Measurements from ENCODE around the gene ZSWIM1. TPM values are rescaled to one million over a fixed set of nuclear protein-coding genes. Genes with fewer than 3 reads are reported as not detected.

Gene ZSWIM1
- total and polyA plus RNA-seq, 4 donors, result 2.9 to 8.2 (median 4.3) TPM

GRCh38 chr20:45850238-45850637 is 30.8 kb upstream of the ZSWIM1 start:
- Histone ChIP-seq H3K27ac (ENCODE audit: low read depth in 1 of 2, low read length in 2 of 2) (no peak overlapping the region), H3K4me3 (ENCODE audit: low read length in 2 of 2) (no peak overlapping the region), H3K9me3 (ENCODE audit: control insufficient read depth, low read length) (no peaks in the 10 kb centered on the region), H3K4me1 (ENCODE audit: control insufficient read depth in 1 of 2, insufficient read depth in 2 of 2, low read length in 2 of 2) (peaks cover 0 to 3% of the 10 kb centered on the region in 2 donors), H3K27me3 (ENCODE audit: control insufficient read depth in 1 of 2, insufficient read depth in 2 of 2, low read length in 1 of 2) (no peaks in the 10 kb centered on the region), H3K36me3 (ENCODE audit: control insufficient read depth in 1 of 2, insufficient read depth in 2 of 2, low read length in 1 of 2) (peaks cover 0 to 6% of the 10 kb centered on the region in 2 donors)
- 92 to 98% methylated on average over 2 of the region's 2 CpGs for WGBS, 2 donors
- intact Hi-C loops (cut with DNase I), result no loop called here
- ATAC-seq (ENCODE audit: low FRiP score) (no peak), DNase-seq (no peak)

GRCh38 chr20:45850926-45851325 is 30.1 kb upstream of the ZSWIM1 start:
- Histone ChIP-seq H3K9me3 (ENCODE audit: control insufficient read depth, low read length) (no peaks in the 10 kb centered on the region), H3K4me3 (ENCODE audit: low read length in 2 of 2) (no peak overlapping the region), H3K36me3 (ENCODE audit: control insufficient read depth in 1 of 2, insufficient read depth in 2 of 2, low read length in 1 of 2) (peaks cover 0 to 6% of the 10 kb centered on the region in 2 donors)

GRCh38 chr20:45851501-45851900 is 29.5 kb upstream of the ZSWIM1 start:
- intact Hi-C loops (cut with DNase I), result no loop called here

More at GRCh38 chr20:45850926-45851325, 30.1 kb upstream of the ZSWIM1 start:
- whole genome bisulfite sequencing, 2 donors, result 36 to 97% methylated on average over 1 of the region's 1 CpG
- DNase-seq (no peak), ATAC-seq (ENCODE audit: low FRiP score) (no peak)
- Histone ChIP-seq H3K27ac (ENCODE audit: low read depth in 1 of 2, low read length in 2 of 2) (peak overlapping the region in 1 of 2 donors; percentile 45), H3K4me1 (ENCODE audit: control insufficient read depth in 1 of 2, insufficient read depth in 2 of 2, low read length in 2 of 2) (peaks cover 0 to 3% of the 10 kb centered on the region in 2 donors), H3K27me3 (ENCODE audit: control insufficient read depth in 1 of 2, insufficient read depth in 2 of 2, low read length in 1 of 2) (no peaks in the 10 kb centered on the region)
- intact Hi-C loops (cut with DNase I), result no loop called here

GRCh38 chr20:45852326-45852725 is 28.7 kb upstream of the ZSWIM1 start:
- H3K9me3 ChIP-seq (ENCODE audit: control insufficient read depth, low read length), result no peaks in the 10 kb centered on the region
- ATAC-seq (ENCODE audit: low FRiP score) (no peak), DNase-seq (no peak)
- intact Hi-C loops (cut with DNase I), result no loop called here
- H3K27me3 ChIP-seq (ENCODE audit: control insufficient read depth in 1 of 2, insufficient read depth in 2 of 2, low read length in 1 of 2), result no peaks in the 10 kb centered on the region
- no peak overlapping the region for H3K27ac ChIP-seq (ENCODE audit: low read depth in 1 of 2, low read length in 2 of 2)
- no peak overlapping the region for H3K4me3 ChIP-seq (ENCODE audit: low read length in 2 of 2)
- H3K4me1 ChIP-seq (ENCODE audit: control insufficient read depth in 1 of 2, insufficient read depth in 2 of 2, low read length in 2 of 2), result peaks cover 0 to 3% of the 10 kb centered on the region in 2 donors
- H3K36me3 ChIP-seq (ENCODE audit: control insufficient read depth in 1 of 2, insufficient read depth in 2 of 2, low read length in 1 of 2), result peaks cover 0 to 4% of the 10 kb centered on the region in 2 donors
- 95 to 98% methylated on average over 6 of the region's 6 CpGs for WGBS, 2 donors

More at GRCh38 chr20:45851501-45851900, 29.5 kb upstream of the ZSWIM1 start:
- Histone ChIP-seq H3K4me3 (ENCODE audit: low read length in 2 of 2) (no peak overlapping the region), H3K27me3 (ENCODE audit: control insufficient read depth in 1 of 2, insufficient read depth in 2 of 2, low read length in 1 of 2) (no peaks in the 10 kb centered on the region), H3K9me3 (ENCODE audit: control insufficient read depth, low read length) (no peaks in the 10 kb centered on the region), H3K4me1 (ENCODE audit: control insufficient read depth in 1 of 2, insufficient read depth in 2 of 2, low read length in 2 of 2) (peaks cover 0 to 3% of the 10 kb centered on the region in 2 donors), H3K36me3 (ENCODE audit: control insufficient read depth in 1 of 2, insufficient read depth in 2 of 2, low read length in 1 of 2) (peaks cover 0 to 6% of the 10 kb centered on the region in 2 donors), H3K27ac (ENCODE audit: low read depth in 1 of 2, low read length in 2 of 2) (no peak overlapping the region)
- ATAC-seq (ENCODE audit: low FRiP score), result no peak
- DNase-seq, result no peak

GRCh38 chr20:45853484-45853883 is 27.5 kb upstream of the ZSWIM1 start:
- intact Hi-C loops (cut with DNase I), result no loop called here
- ATAC-seq (ENCODE audit: low FRiP score) (no peak), DNase-seq (no peak)
- 52 to 84% methylated on average over 2 of the region's 2 CpGs for WGBS, 2 donors
- H3K36me3 ChIP-seq (ENCODE audit: control insufficient read depth in 1 of 2, insufficient read depth in 2 of 2, low read length in 1 of 2), result peaks cover 0 to 4% of the 10 kb centered on the region in 2 donors
- no peaks in the 10 kb centered on the region for H3K9me3 ChIP-seq (ENCODE audit: control insufficient read depth, low read length)
- H3K4me3 ChIP-seq (ENCODE audit: low read length in 2 of 2), result no peak overlapping the region
- H3K27ac ChIP-seq (ENCODE audit: low read depth in 1 of 2, low read length in 2 of 2), result no peak overlapping the region
- no peaks in the 10 kb centered on the region for H3K27me3 ChIP-seq (ENCODE audit: control insufficient read depth in 1 of 2, insufficient read depth in 2 of 2, low read length in 1 of 2)
- H3K4me1 ChIP-seq (ENCODE audit: control insufficient read depth in 1 of 2, insufficient read depth in 2 of 2, low read length in 2 of 2), result peaks cover 0 to 3% of the 10 kb centered on the region in 2 donors

- H3K9me3 ChIP-seq (ENCODE audit: control insufficient read depth, low read length), result no peaks in the 10 kb centered on the region
- peak; percentile 97 for ATAC-seq (ENCODE audit: low FRiP score)
- 0 to 1% methylated on average over 34 to 36 of the region's 36 CpGs for WGBS, 2 donors
- H3K27ac ChIP-seq (ENCODE audit: low read depth in 1 of 2, low read length in 2 of 2), result peak within 1 kb of the TSS in 1 of 2 donors; percentile 39
- peak within 1 kb of the TSS; percentile 77 to 91 for H3K4me3 ChIP-seq (ENCODE audit: low read length in 2 of 2)
- H3K36me3 ChIP-seq (ENCODE audit: control insufficient read depth in 1 of 2, insufficient read depth in 2 of 2, low read length in 1 of 2), result no peaks in the 10 kb centered on the region
- H3K4me1 ChIP-seq (ENCODE audit: control insufficient read depth in 1 of 2, insufficient read depth in 2 of 2, low read length in 2 of 2), result peaks cover 0 to 3% of the 10 kb centered on the region in 2 donors
- intact Hi-C loops (cut with DNase I), result loop anchor here in 1 of 2 donors (2.0 kb wide), 1 partner anchor 22 kb away; no protein-coding TSS in a partner anchor
- H3K27me3 ChIP-seq (ENCODE audit: control insufficient read depth in 1 of 2, insufficient read depth in 2 of 2, low read length in 1 of 2), result no peaks in the 10 kb centered on the region
- DNase-seq, result peak; percentile 90 to 96
Observed at GRCh38 chr20:45857114-45857881, 23.7 kb upstream of the ZSWIM1 start, which contains the start of the genes ACOT8 and ZSWIM3. Gene ACOT8 (minus strand): TSS chr20:45857392. CDS start chr20:45857315, 77 bp downstream. Gene ZSWIM3 (plus strand): TSS chr20:45857614. CDS start chr20:45857826, 212 bp downstream.

GRCh38 chr20:45857882-45858216 is 23.2 kb upstream of the ZSWIM1 start:
- peak overlapping the region; percentile 36 to 55 for H3K4me3 ChIP-seq (ENCODE audit: low read length in 2 of 2)
- H3K36me3 ChIP-seq (ENCODE audit: control insufficient read depth in 1 of 2, insufficient read depth in 2 of 2, low read length in 1 of 2), result no peaks in the 10 kb centered on the region
- 8 to 12% methylated on average over 13 of the region's 13 CpGs for WGBS, 2 donors
- H3K27me3 ChIP-seq (ENCODE audit: control insufficient read depth in 1 of 2, insufficient read depth in 2 of 2, low read length in 1 of 2), result no peaks in the 10 kb centered on the region
- ATAC-seq (ENCODE audit: low FRiP score) (no peak), DNase-seq (no peak)
- peaks cover 0 to 3% of the 10 kb centered on the region in 2 donors for H3K4me1 ChIP-seq (ENCODE audit: control insufficient read depth in 1 of 2, insufficient read depth in 2 of 2, low read length in 2 of 2)
- H3K9me3 ChIP-seq (ENCODE audit: control insufficient read depth, low read length), result no peaks in the 10 kb centered on the region
- intact Hi-C loops (cut with DNase I), result loop anchor here in 1 of 2 donors (2.0 kb wide), 1 partner anchor 23 kb away; no protein-coding TSS in a partner anchor
- H3K27ac ChIP-seq (ENCODE audit: low read depth in 1 of 2, low read length in 2 of 2), result peak overlapping the region in 1 of 2 donors; percentile 39

GRCh38 chr20:45859916-45860315 is 21.1 kb upstream of the ZSWIM1 start:
- H3K36me3 ChIP-seq (ENCODE audit: control insufficient read depth in 1 of 2, insufficient read depth in 2 of 2, low read length in 1 of 2), result no peaks in the 10 kb centered on the region
- H3K27me3 ChIP-seq (ENCODE audit: control insufficient read depth in 1 of 2, insufficient read depth in 2 of 2, low read length in 1 of 2), result no peaks in the 10 kb centered on the region
- H3K27ac ChIP-seq (ENCODE audit: low read depth in 1 of 2, low read length in 2 of 2), result no peak overlapping the region
- ATAC-seq (ENCODE audit: low FRiP score) (no peak), DNase-seq (no peak)
- no peak overlapping the region for H3K4me3 ChIP-seq (ENCODE audit: low read length in 2 of 2)
- no peaks in the 10 kb centered on the region for H3K9me3 ChIP-seq (ENCODE audit: control insufficient read depth, low read length)
- H3K4me1 ChIP-seq (ENCODE audit: control insufficient read depth in 1 of 2, insufficient read depth in 2 of 2, low read length in 2 of 2), result peaks cover 0 to 2% of the 10 kb centered on the region in 2 donors
- 84 to 86% methylated on average over 5 of the region's 5 CpGs for WGBS, 2 donors
- intact Hi-C loops (cut with DNase I), result no loop called here
